A673 (cell line): ENCODE measurements around the gene B3GAT3. TPM values are rescaled to one million over a fixed set of nuclear protein-coding genes. Genes with fewer than 3 reads are reported as not detected.

Source experiments
- BruUV-seq: library from RNA; stranded (reverse); fragments of 400-500 nt; replicated peaks from 2 replicates; lab custom pipeline; 2021; lab: Mats Ljungman, UMichigan
- CTCF ChIA-PET: fragments of 300-600 bp; sonication (Branson Sonifier 250); formaldehyde crosslinking; loops from one replicate; lab custom pipeline; 2022; ENCODE audit warnings: antibody characterized with exemption; lab: Charles Lee
- POLR2A ChIA-PET: fragments of 300-600 bp; sonication (Branson Sonifier 250); formaldehyde crosslinking; loops from one replicate; lab custom pipeline; 2022; ENCODE audit warnings: antibody characterized with exemption; ENCODE audit not compliant: low non-redundant PET; lab: Charles Lee
- DNase-seq: peaks from one replicate; pipeline ENCODE4 v3.0.0-alpha.2; 2015; ENCODE audit warnings: low spot score
- H3K27ac ChIP-seq: fragments of 200-600 bp; sonication (generic); 2 replicates; pipeline ENCODE4 v1.5.1; 2016; ENCODE audit warnings: mixed run types, low read depth, mild to moderate bottlenecking, mixed read lengths, antibody characterized with exemption, low read length; ENCODE audit not compliant: poor library complexity, severe bottlenecking
- H3K27me3 ChIP-seq: fragments of 200-600 bp; sonication (generic); replicated peaks from 2 replicates; pipeline ENCODE4 v1.6.1; 2017; ENCODE audit warnings: mixed run types, low read depth, mild to moderate bottlenecking, mixed read lengths, antibody characterized with exemption, low read length; ENCODE audit not compliant: insufficient read depth, poor library complexity
- H3K36me3 ChIP-seq: fragments of 200-600 bp; sonication (generic); 2 replicates; pipeline ENCODE4 v1.6.1; 2016; ENCODE audit warnings: mixed run types, mild to moderate bottlenecking, mixed read lengths, antibody characterized with exemption, low read length; ENCODE audit not compliant: insufficient read depth, poor library complexity, severe bottlenecking
- H3K4me1 ChIP-seq: fragments of 200-600 bp; sonication (generic); 2 replicates; pipeline ENCODE4 v1.6.1; 2017; ENCODE audit warnings: mixed run types, mild to moderate bottlenecking, mixed read lengths, antibody characterized with exemption, low read length; ENCODE audit not compliant: insufficient read depth, poor library complexity, severe bottlenecking
- H3K4me3 ChIP-seq: fragments of 200-600 bp; sonication (generic); 2 replicates; pipeline ENCODE4 v1.5.1; 2016; ENCODE audit warnings: low read depth, mixed run types, mild to moderate bottlenecking, mixed read lengths, low read length; ENCODE audit not compliant: poor library complexity, severe bottlenecking
- H3K9me3 ChIP-seq: fragments of 200-600 bp; sonication (generic); 2 replicates; pipeline ENCODE4 v1.6.1; 2016; ENCODE audit warnings: mixed run types, low read depth, mild to moderate bottlenecking, mixed read lengths, antibody characterized with exemption, low read length; ENCODE audit not compliant: poor library complexity, severe bottlenecking
- EZH2 ChIP-seq: fragments of 200-600 bp; sonication (generic); IDR thresholded peaks from 2 replicates; pipeline ENCODE4 v1.6.1; 2017; ENCODE audit warnings: borderline replicate concordance, low read depth, mild to moderate bottlenecking, mixed read lengths, antibody characterized with exemption, low read length; ENCODE audit not compliant: poor library complexity, severe bottlenecking
- intact Hi-C: fragments of 100-400 bp; cut with micrococcal nuclease; formaldehyde crosslinking; loops from one replicate; pipeline ENCODE4 v1.10.0; 2022; ENCODE audit not compliant: unreplicated experiment
- total RNA-seq: library from RNA; stranded (reverse); gene quantifications from 2 replicates; pipeline ENCODE4 v1.2.3, GENCODE V29; 2021
- TF ChIP-seq, protein P1 (sequence below): fragments of 300-800, 200-600 bp; sonication (generic); conservative IDR thresholded peaks from 2 replicates; pipeline ENCODE4 v1.5.1; 2017; ENCODE audit warnings: low read depth, mild to moderate bottlenecking, antibody characterized with exemption, low read length, moderate library complexity, mixed read lengths

The B3GAT3 gene
- total RNA-seq, 1 experiment from 2014 or later: 64.7 TPM

GRCh38 chr11:62649486-62649885 lies 27.7 kb upstream of the B3GAT3 start:
- Histone ChIP-seq H3K4me1 (peaks cover 19% of the 10 kb centered on the region), H3K4me3 (no peak overlapping the region), H3K9me3 (no peaks in the 10 kb centered on the region), H3K27me3 (no peaks in the 10 kb centered on the region), H3K36me3 (peaks cover 29% of the 10 kb centered on the region), H3K27ac (no peak overlapping the region)
- intact Hi-C loops: no loop called here
- CTCF ChIA-PET: no interaction called here
- no TSS peak for BruUV-seq
- POLR2A ChIA-PET: interaction anchor here (0.5 to 0.6 kb wide), 2 partner anchors 16 to 25 kb away, joined by 3 to 4 read pairs; partner anchors contain the start of genes C11orf98 and CSKMT
- TF ChIP-seq EZH2: no peak
- TF ChIP-seq, protein P1, sequence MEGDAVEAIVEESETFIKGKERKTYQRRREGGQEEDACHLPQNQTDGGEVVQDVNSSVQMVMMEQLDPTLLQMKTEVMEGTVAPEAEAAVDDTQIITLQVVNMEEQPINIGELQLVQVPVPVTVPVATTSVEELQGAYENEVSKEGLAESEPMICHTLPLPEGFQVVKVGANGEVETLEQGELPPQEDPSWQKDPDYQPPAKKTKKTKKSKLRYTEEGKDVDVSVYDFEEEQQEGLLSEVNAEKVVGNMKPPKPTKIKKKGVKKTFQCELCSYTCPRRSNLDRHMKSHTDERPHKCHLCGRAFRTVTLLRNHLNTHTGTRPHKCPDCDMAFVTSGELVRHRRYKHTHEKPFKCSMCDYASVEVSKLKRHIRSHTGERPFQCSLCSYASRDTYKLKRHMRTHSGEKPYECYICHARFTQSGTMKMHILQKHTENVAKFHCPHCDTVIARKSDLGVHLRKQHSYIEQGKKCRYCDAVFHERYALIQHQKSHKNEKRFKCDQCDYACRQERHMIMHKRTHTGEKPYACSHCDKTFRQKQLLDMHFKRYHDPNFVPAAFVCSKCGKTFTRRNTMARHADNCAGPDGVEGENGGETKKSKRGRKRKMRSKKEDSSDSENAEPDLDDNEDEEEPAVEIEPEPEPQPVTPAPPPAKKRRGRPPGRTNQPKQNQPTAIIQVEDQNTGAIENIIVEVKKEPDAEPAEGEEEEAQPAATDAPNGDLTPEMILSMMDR: no peak
- DNase-seq: no peak

- no peak for DNase-seq
- no peaks in the 10 kb centered on the region for H3K27me3 ChIP-seq
- TF ChIP-seq, protein P1: no peak
- TF ChIP-seq EZH2: no peak
- no peak overlapping the region for H3K27ac ChIP-seq
- H3K9me3 ChIP-seq: no peaks in the 10 kb centered on the region
- intact Hi-C loops: no loop called here
- CTCF ChIA-PET: no interaction called here
- BruUV-seq: no TSS peak
- H3K36me3 ChIP-seq: peaks cover 34% of the 10 kb centered on the region
- POLR2A ChIA-PET: interaction anchor here (0.6 kb wide), 1 partner anchor 16 kb away, joined by 3 read pairs; the partner anchor contains the start of genes C11orf98 and CSKMT
- no peak overlapping the region for H3K4me3 ChIP-seq
- H3K4me1 ChIP-seq: peaks cover 19% of the 10 kb centered on the region
Measured at GRCh38 chr11:62648967-62649364, 27.2 kb upstream of the B3GAT3 start.

DNA sequence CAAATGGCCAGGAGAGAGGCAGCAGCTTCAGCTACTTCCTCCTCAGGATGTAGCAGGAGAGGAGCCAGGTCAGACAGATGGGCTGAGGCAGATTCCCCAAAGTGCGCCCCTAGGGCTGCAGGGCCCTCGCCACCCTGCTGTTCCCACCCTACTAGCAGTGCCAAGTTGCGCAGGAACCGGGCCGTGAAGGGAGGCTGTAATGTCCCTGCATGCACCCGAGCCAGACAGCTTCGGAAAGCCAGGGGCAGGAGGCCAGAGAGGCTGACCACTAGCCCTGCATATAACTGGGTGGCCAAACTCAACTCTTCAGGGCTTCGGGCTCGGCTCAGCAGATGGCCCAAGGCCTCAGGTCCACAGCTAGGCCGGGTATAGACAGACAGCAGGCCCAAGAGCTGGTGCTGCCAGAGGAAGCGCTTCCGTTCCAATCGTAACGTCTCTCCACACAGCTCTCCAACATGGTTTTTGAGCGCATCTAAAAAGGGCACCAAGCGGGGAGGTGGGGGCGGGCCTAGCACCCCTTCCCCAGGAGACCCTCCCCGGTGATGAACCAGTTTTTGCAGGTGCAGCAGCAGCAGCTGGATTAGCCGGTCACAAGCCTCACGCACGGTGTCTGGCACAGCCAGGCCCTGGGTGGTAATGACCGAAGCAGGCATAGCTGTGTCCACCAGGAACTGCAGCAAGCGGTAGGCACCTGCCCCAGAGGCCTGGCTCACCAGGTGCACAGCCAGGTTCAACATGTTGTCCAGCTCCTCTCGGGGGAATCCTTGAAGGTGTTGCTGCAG lies 26.6 kb upstream of the B3GAT3 start:
- Histone ChIP-seq H3K36me3 (peaks cover 40% of the 10 kb centered on the region), H3K27me3 (no peaks in the 10 kb centered on the region), H3K9me3 (no peaks in the 10 kb centered on the region), H3K4me3 (no peak overlapping the region), H3K4me1 (peaks cover 19% of the 10 kb centered on the region), H3K27ac (no peak overlapping the region)
- ChIA-PET POLR2A (interaction anchor here (0.6 to 0.8 kb wide), 2 partner anchors 16 to 17 kb away, joined by 3 read pairs; partner anchors contain the start of genes C11orf98 and CSKMT), CTCF (no interaction called here)
- intact Hi-C loops: no loop called here
- BruUV-seq: no TSS peak
- no peak for TF ChIP-seq EZH2
- TF ChIP-seq, protein P1: no peak
- no peak for DNase-seq
